Panc1 (cell line): Measurements from ENCODE around the gene ADGRF5.

ENCODE experiments used
- TF ChIP-seq, protein P1 (sequence below): fragments of 450-650 bp; IDR thresholded peaks from 2 replicates; pipeline ENCODE4 v1.5.1; 2017; ENCODE audit warnings: mild to moderate bottlenecking
- TF ChIP-seq, protein P2 (sequence below), 2 experiments: IDR thresholded peaks; 2 replicates each; pipeline ENCODE4 v1.6.1; 2011 to 2012; ENCODE audit warnings: low read depth in 2 of 2, control low read depth in 1 of 2, low read length in 1 of 2, mild to moderate bottlenecking in 1 of 2, moderate library complexity in 1 of 2; ENCODE audit not compliant: insufficient read depth in 1 of 2

DNA sequence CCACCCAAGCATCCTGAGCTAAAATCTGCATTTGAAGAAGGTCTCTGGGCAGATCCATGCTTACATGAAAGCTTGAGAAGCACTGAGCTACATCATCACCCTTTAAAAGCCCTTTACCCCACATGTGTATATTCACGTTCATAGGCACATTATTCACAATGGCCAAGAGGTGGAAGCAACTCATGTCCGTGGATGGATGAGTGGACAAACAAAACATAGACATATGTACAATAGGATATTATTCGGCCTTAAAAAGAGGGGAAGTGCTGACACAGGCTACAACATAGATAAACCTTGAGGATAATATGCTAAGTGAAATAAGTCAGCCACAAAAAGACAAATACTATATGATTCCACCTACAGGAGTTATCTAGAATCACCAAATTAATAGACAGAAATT is 17.6 kb downstream of the ADGRF5 start:
- TF ChIP-seq, protein P1, sequence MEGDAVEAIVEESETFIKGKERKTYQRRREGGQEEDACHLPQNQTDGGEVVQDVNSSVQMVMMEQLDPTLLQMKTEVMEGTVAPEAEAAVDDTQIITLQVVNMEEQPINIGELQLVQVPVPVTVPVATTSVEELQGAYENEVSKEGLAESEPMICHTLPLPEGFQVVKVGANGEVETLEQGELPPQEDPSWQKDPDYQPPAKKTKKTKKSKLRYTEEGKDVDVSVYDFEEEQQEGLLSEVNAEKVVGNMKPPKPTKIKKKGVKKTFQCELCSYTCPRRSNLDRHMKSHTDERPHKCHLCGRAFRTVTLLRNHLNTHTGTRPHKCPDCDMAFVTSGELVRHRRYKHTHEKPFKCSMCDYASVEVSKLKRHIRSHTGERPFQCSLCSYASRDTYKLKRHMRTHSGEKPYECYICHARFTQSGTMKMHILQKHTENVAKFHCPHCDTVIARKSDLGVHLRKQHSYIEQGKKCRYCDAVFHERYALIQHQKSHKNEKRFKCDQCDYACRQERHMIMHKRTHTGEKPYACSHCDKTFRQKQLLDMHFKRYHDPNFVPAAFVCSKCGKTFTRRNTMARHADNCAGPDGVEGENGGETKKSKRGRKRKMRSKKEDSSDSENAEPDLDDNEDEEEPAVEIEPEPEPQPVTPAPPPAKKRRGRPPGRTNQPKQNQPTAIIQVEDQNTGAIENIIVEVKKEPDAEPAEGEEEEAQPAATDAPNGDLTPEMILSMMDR = no peak
- TF ChIP-seq, protein P2, sequence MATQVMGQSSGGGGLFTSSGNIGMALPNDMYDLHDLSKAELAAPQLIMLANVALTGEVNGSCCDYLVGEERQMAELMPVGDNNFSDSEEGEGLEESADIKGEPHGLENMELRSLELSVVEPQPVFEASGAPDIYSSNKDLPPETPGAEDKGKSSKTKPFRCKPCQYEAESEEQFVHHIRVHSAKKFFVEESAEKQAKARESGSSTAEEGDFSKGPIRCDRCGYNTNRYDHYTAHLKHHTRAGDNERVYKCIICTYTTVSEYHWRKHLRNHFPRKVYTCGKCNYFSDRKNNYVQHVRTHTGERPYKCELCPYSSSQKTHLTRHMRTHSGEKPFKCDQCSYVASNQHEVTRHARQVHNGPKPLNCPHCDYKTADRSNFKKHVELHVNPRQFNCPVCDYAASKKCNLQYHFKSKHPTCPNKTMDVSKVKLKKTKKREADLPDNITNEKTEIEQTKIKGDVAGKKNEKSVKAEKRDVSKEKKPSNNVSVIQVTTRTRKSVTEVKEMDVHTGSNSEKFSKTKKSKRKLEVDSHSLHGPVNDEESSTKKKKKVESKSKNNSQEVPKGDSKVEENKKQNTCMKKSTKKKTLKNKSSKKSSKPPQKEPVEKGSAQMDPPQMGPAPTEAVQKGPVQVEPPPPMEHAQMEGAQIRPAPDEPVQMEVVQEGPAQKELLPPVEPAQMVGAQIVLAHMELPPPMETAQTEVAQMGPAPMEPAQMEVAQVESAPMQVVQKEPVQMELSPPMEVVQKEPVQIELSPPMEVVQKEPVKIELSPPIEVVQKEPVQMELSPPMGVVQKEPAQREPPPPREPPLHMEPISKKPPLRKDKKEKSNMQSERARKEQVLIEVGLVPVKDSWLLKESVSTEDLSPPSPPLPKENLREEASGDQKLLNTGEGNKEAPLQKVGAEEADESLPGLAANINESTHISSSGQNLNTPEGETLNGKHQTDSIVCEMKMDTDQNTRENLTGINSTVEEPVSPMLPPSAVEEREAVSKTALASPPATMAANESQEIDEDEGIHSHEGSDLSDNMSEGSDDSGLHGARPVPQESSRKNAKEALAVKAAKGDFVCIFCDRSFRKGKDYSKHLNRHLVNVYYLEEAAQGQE (IDR thresholded peaks at IDR 0.05; ENCODE audit: insufficient read depth in 1 of 2, low read depth in 2 of 2, low read length in 1 of 2) = no peak
